ENCODE data around the gene ACP3.
A peak's percentile ranks its signal among the peaks of the same experiment; 100 is the strongest.

The ACP3 gene

GRCh38 chr3:132352556-132353143 lies 35.4 kb downstream of the ACP3 start:
- Histone ChIP-seq H2AFZ (ENCODE audit: low read depth) (peak overlapping the region; percentile 20), H3K27me3 (ENCODE audit: insufficient read depth, low read depth) (no peaks in the 10 kb centered on the region), H3K4me2 (no peak overlapping the region), H3K9ac (no peak overlapping the region), H3K4me1 (ENCODE audit: low read depth, poor library complexity, severe bottlenecking) (peaks cover 10% of the 10 kb centered on the region), H3K4me3 (IDR thresholded peaks at IDR 0.05; ENCODE audit: insufficient read depth, low read depth, low read length) (no peak overlapping the region), H3K79me2 (ENCODE audit: insufficient read depth, low read depth) (no peaks in the 10 kb centered on the region), H4K20me1 (ENCODE audit: insufficient read depth) (no peaks in the 10 kb centered on the region), H3K27ac (no peak overlapping the region), H3K36me3 (ENCODE audit: insufficient read depth) (no peaks in the 10 kb centered on the region)
- TF ChIP-seq CTCF (conservative IDR thresholded peaks at IDR 0.05; ENCODE audit: low read depth, low read length) = peak; percentile 95

- H3K4me2 ChIP-seq = no peak overlapping the region
- no peak overlapping the region for H3K4me3 ChIP-seq (IDR thresholded peaks at IDR 0.05; ENCODE audit: insufficient read depth, low read depth, low read length)
- H3K36me3 ChIP-seq (ENCODE audit: insufficient read depth) = no peaks in the 10 kb centered on the region
- no peak overlapping the region for H3K9ac ChIP-seq
- H3K4me1 ChIP-seq (ENCODE audit: low read depth, poor library complexity, severe bottlenecking) = peaks cover 10% of the 10 kb centered on the region
- no peaks in the 10 kb centered on the region for H4K20me1 ChIP-seq (ENCODE audit: insufficient read depth)
- H2AFZ ChIP-seq (ENCODE audit: low read depth) = no peak overlapping the region
- no peaks in the 10 kb centered on the region for H3K27me3 ChIP-seq (ENCODE audit: insufficient read depth, low read depth)
- no peaks in the 10 kb centered on the region for H3K79me2 ChIP-seq (ENCODE audit: insufficient read depth, low read depth)
- TF ChIP-seq CTCF (conservative IDR thresholded peaks at IDR 0.05; ENCODE audit: low read depth, low read length) = no peak
- no peak overlapping the region for H3K27ac ChIP-seq
Observed at GRCh38 chr3:132354916-132355702, 37.9 kb downstream of the ACP3 start.

DNA sequence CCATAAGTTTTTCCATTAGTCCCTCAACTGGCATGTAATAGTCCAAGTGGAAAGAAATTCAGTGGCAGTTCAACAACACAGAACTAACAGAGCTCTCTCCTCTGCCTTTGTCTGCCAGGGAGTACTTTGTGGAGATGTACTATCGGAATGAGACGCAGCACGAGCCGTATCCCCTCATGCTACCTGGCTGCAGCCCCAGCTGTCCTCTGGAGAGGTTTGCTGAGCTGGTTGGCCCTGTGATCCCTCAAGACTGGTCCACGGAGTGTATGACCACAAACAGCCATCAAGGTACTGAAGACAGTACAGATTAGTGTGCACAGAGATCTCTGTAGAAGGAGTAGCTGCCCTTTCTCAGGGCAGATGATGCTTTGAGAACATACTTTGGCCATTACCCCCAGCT lies 39.4 kb downstream of the ACP3 start:
- Histone ChIP-seq H2AFZ (ENCODE audit: low read depth) (no peak overlapping the region), H3K27ac (no peak overlapping the region), H3K4me1 (ENCODE audit: low read depth, poor library complexity, severe bottlenecking) (peaks cover 10% of the 10 kb centered on the region), H3K4me2 (no peak overlapping the region), H3K79me2 (ENCODE audit: insufficient read depth, low read depth) (no peaks in the 10 kb centered on the region), H4K20me1 (ENCODE audit: insufficient read depth) (no peaks in the 10 kb centered on the region), H3K36me3 (ENCODE audit: insufficient read depth) (no peaks in the 10 kb centered on the region), H3K9ac (no peak overlapping the region), H3K27me3 (ENCODE audit: insufficient read depth, low read depth) (no peaks in the 10 kb centered on the region), H3K4me3 (IDR thresholded peaks at IDR 0.05; ENCODE audit: insufficient read depth, low read depth, low read length) (no peak overlapping the region)
- TF ChIP-seq CTCF (conservative IDR thresholded peaks at IDR 0.05; ENCODE audit: low read depth, low read length) = no peak

DNA sequence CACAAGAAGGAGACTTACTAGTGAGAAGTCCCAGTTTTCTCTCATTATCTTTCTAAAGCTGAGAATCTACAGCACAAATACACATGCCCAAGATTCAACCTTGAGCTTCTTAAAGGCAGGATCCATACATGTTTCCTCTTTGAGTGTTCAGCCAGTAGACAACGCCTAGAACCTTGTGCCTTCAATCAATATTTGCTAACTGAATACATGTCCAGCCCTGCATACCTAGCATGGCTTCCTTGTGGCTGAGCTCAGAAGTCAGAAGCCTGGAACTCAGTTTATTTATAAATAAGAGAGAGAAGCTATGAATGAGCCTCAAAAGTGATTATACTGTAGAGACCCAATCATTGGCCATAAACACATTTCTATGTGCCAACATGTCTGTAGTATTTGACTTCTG lies 43.5 kb downstream of the ACP3 start:
- H3K4me1 ChIP-seq (ENCODE audit: low read depth, poor library complexity, severe bottlenecking) = no peaks in the 10 kb centered on the region
- no peak overlapping the region for H2AFZ ChIP-seq (ENCODE audit: low read depth)
- H3K4me2 ChIP-seq = no peak overlapping the region
- no peak overlapping the region for H3K9ac ChIP-seq
- H3K36me3 ChIP-seq (ENCODE audit: insufficient read depth) = no peaks in the 10 kb centered on the region
- H3K27ac ChIP-seq = no peak overlapping the region
- no peaks in the 10 kb centered on the region for H3K79me2 ChIP-seq (ENCODE audit: insufficient read depth, low read depth)
- no peak for TF ChIP-seq CTCF (conservative IDR thresholded peaks at IDR 0.05; ENCODE audit: low read depth, low read length)
- no peaks in the 10 kb centered on the region for H4K20me1 ChIP-seq (ENCODE audit: insufficient read depth)
- H3K27me3 ChIP-seq (ENCODE audit: insufficient read depth, low read depth) = no peaks in the 10 kb centered on the region
- no peak overlapping the region for H3K4me3 ChIP-seq (IDR thresholded peaks at IDR 0.05; ENCODE audit: insufficient read depth, low read depth, low read length)
